ENCODE results near the gene EVI5.

EVI5 gene

GRCh38 chr1:92768296-92768695, 16.6 kb downstream of the EVI5 start:
- no peak for DNase-seq (ENCODE audit: low read depth)
- Histone ChIP-seq H3K9me3 (ENCODE audit: control insufficient read depth, low read length) (peaks cover 5% of the 10 kb centered on the region), H3K9ac (ENCODE audit: low read length) (no peak overlapping the region), H3K4me1 (ENCODE audit: control insufficient read depth, insufficient read depth, low read length) (no peaks in the 10 kb centered on the region), H3K4me3 (ENCODE audit: low read length) (no peak overlapping the region), H3K27me3 (replicated peaks; ENCODE audit: control insufficient read depth, insufficient read depth, low read length) (no peaks in the 10 kb centered on the region), H3K36me3 (ENCODE audit: control insufficient read depth, insufficient read depth, low read length, severe bottlenecking) (no peaks in the 10 kb centered on the region)

- Histone ChIP-seq H3K9me3 (ENCODE audit: control insufficient read depth, low read length) (peaks cover 5% of the 10 kb centered on the region), H3K27me3 (replicated peaks; ENCODE audit: control insufficient read depth, insufficient read depth, low read length) (no peaks in the 10 kb centered on the region), H3K4me1 (ENCODE audit: control insufficient read depth, insufficient read depth, low read length) (peaks cover 7% of the 10 kb centered on the region), H3K4me3 (ENCODE audit: low read length) (no peak overlapping the region), H3K36me3 (ENCODE audit: control insufficient read depth, insufficient read depth, low read length, severe bottlenecking) (no peaks in the 10 kb centered on the region), H3K9ac (ENCODE audit: low read length) (no peak overlapping the region)
- DNase-seq (ENCODE audit: low read depth), result no peak
These were observed 20.8 kb downstream of the EVI5 start for GRCh38 chr1:92764116-92764515.

GRCh38 chr1:92762355-92762754, 22.6 kb downstream of the EVI5 start:
- no peaks in the 10 kb centered on the region for H3K27me3 ChIP-seq (replicated peaks; ENCODE audit: control insufficient read depth, insufficient read depth, low read length)
- no peak overlapping the region for H3K4me3 ChIP-seq (ENCODE audit: low read length)
- peaks cover 12% of the 10 kb centered on the region for H3K4me1 ChIP-seq (ENCODE audit: control insufficient read depth, insufficient read depth, low read length)
- no peaks in the 10 kb centered on the region for H3K36me3 ChIP-seq (ENCODE audit: control insufficient read depth, insufficient read depth, low read length, severe bottlenecking)
- no peaks in the 10 kb centered on the region for H3K9me3 ChIP-seq (ENCODE audit: control insufficient read depth, low read length)
- DNase-seq (ENCODE audit: low read depth), result no peak
- no peak overlapping the region for H3K9ac ChIP-seq (ENCODE audit: low read length)

GRCh38 chr1:92759361-92759760, 25.5 kb downstream of the EVI5 start:
- H3K27me3 ChIP-seq (replicated peaks; ENCODE audit: control insufficient read depth, insufficient read depth, low read length), result no peaks in the 10 kb centered on the region
- H3K4me1 ChIP-seq (ENCODE audit: control insufficient read depth, insufficient read depth, low read length), result peaks cover 23% of the 10 kb centered on the region
- H3K36me3 ChIP-seq (ENCODE audit: control insufficient read depth, insufficient read depth, low read length, severe bottlenecking), result no peaks in the 10 kb centered on the region
- no peaks in the 10 kb centered on the region for H3K9me3 ChIP-seq (ENCODE audit: control insufficient read depth, low read length)
- H3K4me3 ChIP-seq (ENCODE audit: low read length), result no peak overlapping the region
- H3K9ac ChIP-seq (ENCODE audit: low read length), result no peak overlapping the region
- peak; percentile 80 for DNase-seq (ENCODE audit: low read depth)

- DNase-seq (ENCODE audit: low read depth), result no peak
These were observed 28.4 kb downstream of the EVI5 start for GRCh38 chr1:92756537-92756936.

GRCh38 chr1:92755541-92756461, 29.1 kb downstream of the EVI5 start:
- no peak for DNase-seq (ENCODE audit: low read depth)
- Histone ChIP-seq H3K4me1 (ENCODE audit: control insufficient read depth, insufficient read depth, low read length) (peaks cover 41% of the 10 kb centered on the region), H3K9me3 (ENCODE audit: control insufficient read depth, low read length) (no peaks in the 10 kb centered on the region), H3K27me3 (replicated peaks; ENCODE audit: control insufficient read depth, insufficient read depth, low read length) (no peaks in the 10 kb centered on the region), H3K9ac (ENCODE audit: low read length) (peak overlapping the region; percentile 34), H3K36me3 (ENCODE audit: control insufficient read depth, insufficient read depth, low read length, severe bottlenecking) (no peaks in the 10 kb centered on the region), H3K4me3 (ENCODE audit: low read length) (peak overlapping the region; percentile 47)

More at GRCh38 chr1:92756537-92756936, 28.4 kb downstream of the EVI5 start:
- Histone ChIP-seq H3K36me3 (ENCODE audit: control insufficient read depth, insufficient read depth, low read length, severe bottlenecking) (no peaks in the 10 kb centered on the region), H3K9me3 (ENCODE audit: control insufficient read depth, low read length) (no peaks in the 10 kb centered on the region), H3K4me1 (ENCODE audit: control insufficient read depth, insufficient read depth, low read length) (peaks cover 41% of the 10 kb centered on the region), H3K4me3 (ENCODE audit: low read length) (no peak overlapping the region), H3K9ac (ENCODE audit: low read length) (no peak overlapping the region), H3K27me3 (replicated peaks; ENCODE audit: control insufficient read depth, insufficient read depth, low read length) (no peaks in the 10 kb centered on the region)

GRCh38 chr1:92754719-92755050, 30.2 kb downstream of the EVI5 start:
- DNase-seq (ENCODE audit: low read depth), result no peak
- Histone ChIP-seq H3K4me3 (ENCODE audit: low read length) (no peak overlapping the region), H3K9ac (ENCODE audit: low read length) (no peak overlapping the region), H3K36me3 (ENCODE audit: control insufficient read depth, insufficient read depth, low read length, severe bottlenecking) (no peaks in the 10 kb centered on the region), H3K27me3 (replicated peaks; ENCODE audit: control insufficient read depth, insufficient read depth, low read length) (no peaks in the 10 kb centered on the region), H3K4me1 (ENCODE audit: control insufficient read depth, insufficient read depth, low read length) (peaks cover 40% of the 10 kb centered on the region), H3K9me3 (ENCODE audit: control insufficient read depth, low read length) (no peaks in the 10 kb centered on the region)

- H3K4me3 ChIP-seq (ENCODE audit: low read length), result no peak overlapping the region
- H3K36me3 ChIP-seq (ENCODE audit: control insufficient read depth, insufficient read depth, low read length, severe bottlenecking), result no peaks in the 10 kb centered on the region
- no peaks in the 10 kb centered on the region for H3K9me3 ChIP-seq (ENCODE audit: control insufficient read depth, low read length)
- no peaks in the 10 kb centered on the region for H3K27me3 ChIP-seq (replicated peaks; ENCODE audit: control insufficient read depth, insufficient read depth, low read length)
- no peak overlapping the region for H3K9ac ChIP-seq (ENCODE audit: low read length)
- DNase-seq (ENCODE audit: low read depth), result peak; percentile 73
- peaks cover 34% of the 10 kb centered on the region for H3K4me1 ChIP-seq (ENCODE audit: control insufficient read depth, insufficient read depth, low read length)
These were observed 30.7 kb downstream of the EVI5 start for GRCh38 chr1:92754000-92754718.

GRCh38 chr1:92752719-92753118, 32.2 kb downstream of the EVI5 start:
- Histone ChIP-seq H3K36me3 (ENCODE audit: control insufficient read depth, insufficient read depth, low read length, severe bottlenecking) (no peaks in the 10 kb centered on the region), H3K4me3 (ENCODE audit: low read length) (no peak overlapping the region), H3K9me3 (ENCODE audit: control insufficient read depth, low read length) (no peaks in the 10 kb centered on the region), H3K4me1 (ENCODE audit: control insufficient read depth, insufficient read depth, low read length) (peaks cover 36% of the 10 kb centered on the region), H3K9ac (ENCODE audit: low read length) (no peak overlapping the region), H3K27me3 (replicated peaks; ENCODE audit: control insufficient read depth, insufficient read depth, low read length) (no peaks in the 10 kb centered on the region)
- peak; percentile 14 for DNase-seq (ENCODE audit: low read depth)

- Histone ChIP-seq H3K27me3 (replicated peaks; ENCODE audit: control insufficient read depth, insufficient read depth, low read length) (no peaks in the 10 kb centered on the region), H3K4me1 (ENCODE audit: control insufficient read depth, insufficient read depth, low read length) (peaks cover 30% of the 10 kb centered on the region), H3K4me3 (ENCODE audit: low read length) (no peak overlapping the region), H3K9me3 (ENCODE audit: control insufficient read depth, low read length) (no peaks in the 10 kb centered on the region), H3K9ac (ENCODE audit: low read length) (no peak overlapping the region), H3K36me3 (ENCODE audit: control insufficient read depth, insufficient read depth, low read length, severe bottlenecking) (no peaks in the 10 kb centered on the region)
- DNase-seq (ENCODE audit: low read depth), result peak; percentile 61
These were observed 35.8 kb downstream of the EVI5 start for GRCh38 chr1:92749024-92749634.

- Histone ChIP-seq H3K27me3 (replicated peaks; ENCODE audit: control insufficient read depth, insufficient read depth, low read length) (no peaks in the 10 kb centered on the region), H3K9ac (ENCODE audit: low read length) (no peak overlapping the region), H3K4me1 (ENCODE audit: control insufficient read depth, insufficient read depth, low read length) (peaks cover 20% of the 10 kb centered on the region), H3K4me3 (ENCODE audit: low read length) (no peak overlapping the region), H3K9me3 (ENCODE audit: control insufficient read depth, low read length) (no peaks in the 10 kb centered on the region), H3K36me3 (ENCODE audit: control insufficient read depth, insufficient read depth, low read length, severe bottlenecking) (no peaks in the 10 kb centered on the region)
- no peak for DNase-seq (ENCODE audit: low read depth)
These were observed 36.8 kb downstream of the EVI5 start for GRCh38 chr1:92748138-92748537.
